IPS DF 19.7 (cell line): Measurements from ENCODE around the gene PTPN6.

Experiments used
- DNase-seq: peaks from one replicate; pipeline ENCODE4 v3.0.0-alpha.2; 2013; ENCODE audit warnings: low read depth, low spot score

Gene PTPN6

GRCh38 chr12:6941782-6942181 lies 9.4 kb upstream of the PTPN6 start:
- DNase-seq: no peak

GRCh38 chr12:6942331-6942665 lies 8.9 kb upstream of the PTPN6 start:
- DNase-seq: no peak

- DNase-seq: no peak
Measured at GRCh38 chr12:6943389-6943721, 7.8 kb upstream of the PTPN6 start.

- DNase-seq: no peak
Measured at GRCh38 chr12:6943722-6944380, 7.3 kb upstream of the PTPN6 start, which contains the start of the genes C12orf57 and RNU7-1. TSS of gene C12orf57 (plus strand) at chr12:6944022. CDS start at chr12:6944122, 100 bp downstream. TSS of gene RNU7-1 (plus strand) at chr12:6943816.

- no peak for DNase-seq
Measured at GRCh38 chr12:6944381-6945186, 6.6 kb upstream of the PTPN6 start.

- DNase-seq: no peak
Measured at GRCh38 chr12:6945613-6946012, 5.5 kb upstream of the PTPN6 start.

GRCh38 chr12:6946033-6946919 lies 4.9 kb upstream of the PTPN6 start:
- DNase-seq: no peak

GRCh38 chr12:6946920-6947374 lies 4.2 kb upstream of the PTPN6 start:
- DNase-seq: no peak

GRCh38 chr12:6947615-6948014 lies 3.5 kb upstream of the PTPN6 start:
- DNase-seq: no peak

- no peak for DNase-seq
Measured at GRCh38 chr12:6948873-6949594, 2.1 kb upstream of the PTPN6 start.

- DNase-seq: no peak
Measured at GRCh38 chr12:6950401-6950801, 755 bp upstream of the PTPN6 start.

- no peak for DNase-seq
Measured at GRCh38 chr12:6951551-6952120, 480 bp downstream of the PTPN6 start.

GRCh38 chr12:6952121-6952862 lies 1.1 kb downstream of the PTPN6 start:
- DNase-seq: no peak

GRCh38 chr12:6952863-6953441 lies 1.8 kb downstream of the PTPN6 start:
- no peak for DNase-seq

GRCh38 chr12:6953442-6954315 lies 2.5 kb downstream of the PTPN6 start:
- DNase-seq: no peak

- no peak for DNase-seq
Measured at GRCh38 chr12:6954316-6955107, 3.4 kb downstream of the PTPN6 start.

GRCh38 chr12:6955108-6956020 lies 4.2 kb downstream of the PTPN6 start:
- no peak for DNase-seq
